HFFc6 (cell line): ENCODE results near the gene TGIF2. TPM values are rescaled to one million over a fixed set of nuclear protein-coding genes. Genes with fewer than 3 reads are reported as not detected.

Experiments
- DNase-seq: peaks from one replicate; pipeline ENCODE4 v3.0.0-alpha.2; 2018
- H3K27ac Mint-ChIP-seq: 2 replicates; pipeline ENCODE4 v1.8.0; 2020; ENCODE audit warnings: mild to moderate bottlenecking, mixed read lengths
- H3K27me3 Mint-ChIP-seq: 2 replicates; pipeline ENCODE4 v1.8.0; 2021; ENCODE audit warnings: mild to moderate bottlenecking, moderate library complexity, mixed read lengths; ENCODE audit not compliant: insufficient read depth
- H3K36me3 Mint-ChIP-seq: 2 replicates; pipeline ENCODE4 v1.8.0; 2021; ENCODE audit warnings: low read depth, mixed read lengths
- H3K4me1 Mint-ChIP-seq: 2 replicates; pipeline ENCODE4 v1.8.0; 2020; ENCODE audit warnings: low read depth, mixed read lengths
- H3K4me3 Mint-ChIP-seq: 2 replicates; pipeline ENCODE4 v1.8.0; 2020; ENCODE audit warnings: mild to moderate bottlenecking, moderate library complexity, mixed read lengths
- H3K9me3 Mint-ChIP-seq: 2 replicates; pipeline ENCODE4 v1.8.0; 2020; ENCODE audit warnings: mild to moderate bottlenecking, mixed read lengths
- CTCF ChIP-seq: fragments of 200-600 bp; sonication (generic); IDR thresholded peaks from 2 replicates; pipeline ENCODE4 v1.5.0; 2021; ENCODE audit warnings: antibody characterized with exemption, mild to moderate bottlenecking
- total RNA-seq, 6 experiments: library from RNA; stranded (reverse); fragmentation: NEBNext Ultra II Directional; extraction: Animal tissue kit (Norgen Biotek cat#: 25700); gene quantifications; 2 replicates in 1 of 6; 3 replicates in 5 of 6; pipeline ENCODE4 v1.2.3, GENCODE V29; 2021

The TGIF2 gene
- total RNA-seq, 6 experiments from 2014 or later: 5.5 to 12.0 (median 7.7) TPM

- H3K36me3 Mint-ChIP-seq: peaks cover 22% of the 10 kb centered on the region
- peak; percentile 64 for DNase-seq
- no peak for TF ChIP-seq CTCF
- no peaks in the 10 kb centered on the region for H3K9me3 Mint-ChIP-seq
- H3K4me1 Mint-ChIP-seq: peaks cover 48% of the 10 kb centered on the region
- peak within 1 kb of the TSS; percentile 90 for H3K27ac Mint-ChIP-seq
- H3K4me3 Mint-ChIP-seq: peak within 1 kb of the TSS; percentile 93
- H3K27me3 Mint-ChIP-seq: peaks cover 1% of the 10 kb centered on the region; the same call in 1 of the 2 replicates
These were observed 32.1 kb upstream of the TGIF2 start, which contains the start of gene MYL9 for GRCh38 chr20:36541227-36541767. Gene MYL9, plus strand, starts transcription at chr20:36541519. Its CDS starts 3,366 bp downstream, at chr20:36544885.

DNA sequence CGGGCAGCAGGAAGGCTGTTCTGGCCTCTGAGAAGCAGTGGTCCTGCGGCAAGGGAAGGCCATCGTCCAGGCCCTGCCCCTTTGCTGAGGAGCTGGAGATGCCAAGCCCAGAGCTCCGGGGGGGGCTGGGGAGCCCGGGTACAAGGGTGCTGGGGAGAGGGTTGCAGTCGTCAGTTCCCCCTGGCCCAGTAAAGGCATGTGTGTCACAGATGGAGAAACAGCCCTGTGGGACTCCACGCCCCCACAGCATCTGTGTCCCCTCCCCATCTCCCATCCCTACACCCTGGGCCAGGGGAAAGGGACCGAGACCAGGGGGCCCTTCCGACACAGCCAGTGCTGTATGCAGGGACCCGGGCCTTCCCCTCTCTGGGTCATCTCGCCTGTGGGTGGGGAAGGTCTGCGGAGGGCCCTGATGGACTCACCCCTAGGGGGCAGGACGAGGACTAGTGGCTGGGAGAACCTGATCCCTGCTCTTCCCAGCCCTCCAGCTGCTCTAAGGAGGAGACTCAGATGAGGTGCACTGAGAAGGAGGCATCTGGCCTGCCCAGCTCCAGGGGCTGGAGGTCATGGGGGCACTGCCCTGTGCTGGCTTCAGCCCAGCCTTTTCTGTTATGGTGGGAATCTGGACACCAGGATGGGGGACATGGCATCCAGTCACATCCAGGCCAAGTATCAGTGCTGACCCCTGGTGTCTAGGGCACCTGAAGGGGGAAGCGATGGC, 31.5 kb upstream of the TGIF2 start:
- TF ChIP-seq CTCF: peak; percentile 88
- Mint-ChIP-seq H3K36me3 (peaks cover 22% of the 10 kb centered on the region), H3K4me3 (peak overlapping the region; percentile 93), H3K27ac (peak overlapping the region; percentile 90), H3K9me3 (no peaks in the 10 kb centered on the region), H3K27me3 (peaks cover 1% of the 10 kb centered on the region; the same call in 1 of the 2 replicates), H3K4me1 (peaks cover 48% of the 10 kb centered on the region)
- DNase-seq: peak; percentile 39

GRCh38 chr20:36542516-36543183, 30.7 kb upstream of the TGIF2 start:
- H3K9me3 Mint-ChIP-seq: no peaks in the 10 kb centered on the region
- DNase-seq: no peak
- peak overlapping the region; percentile 93 for H3K4me3 Mint-ChIP-seq
- TF ChIP-seq CTCF: no peak
- peaks cover 22% of the 10 kb centered on the region for H3K36me3 Mint-ChIP-seq
- peaks cover 3% of the 10 kb centered on the region; the same call in 1 of the 2 replicates for H3K27me3 Mint-ChIP-seq
- H3K27ac Mint-ChIP-seq: peak overlapping the region; percentile 90
- peaks cover 48% of the 10 kb centered on the region for H3K4me1 Mint-ChIP-seq

- Mint-ChIP-seq H3K9me3 (no peaks in the 10 kb centered on the region), H3K27me3 (peaks cover 5% of the 10 kb centered on the region), H3K27ac (peak overlapping the region; percentile 90), H3K4me1 (peaks cover 44% of the 10 kb centered on the region), H3K4me3 (peak overlapping the region; percentile 93), H3K36me3 (peaks cover 27% of the 10 kb centered on the region)
- no peak for TF ChIP-seq CTCF
- peak; percentile 72 for DNase-seq
These were observed 29.9 kb upstream of the TGIF2 start for GRCh38 chr20:36543184-36544133.
